ENCODE results near the gene FRAT2.

Gene FRAT2

GRCh38 chr10:97334370-97335175 is at the start of gene FRAT2:
Gene FRAT2 (minus strand): TSS chr10:97334729. CDS start chr10:97334572, 157 bp downstream.
- DNase-seq, result peak; percentile 54

- DNase-seq, result no peak
Observed at GRCh38 chr10:97384156-97384555, 49.6 kb upstream of the FRAT2 start.

- DNase-seq, result no peak
Observed at GRCh38 chr10:97383159-97383558, 48.6 kb upstream of the FRAT2 start.

GRCh38 chr10:97381626-97382025 is 47.1 kb upstream of the FRAT2 start:
- DNase-seq, result no peak

GRCh38 chr10:97380516-97380915 is 46.0 kb upstream of the FRAT2 start:
- no peak for DNase-seq

- no peak for DNase-seq
Observed at GRCh38 chr10:97378933-97379921, 44.7 kb upstream of the FRAT2 start.

GRCh38 chr10:97376413-97376812 is 41.9 kb upstream of the FRAT2 start:
- no peak for DNase-seq

- no peak for DNase-seq
Observed at GRCh38 chr10:97373456-97373855, 38.9 kb upstream of the FRAT2 start.

GRCh38 chr10:97372233-97372875 is 37.8 kb upstream of the FRAT2 start:
- DNase-seq, result no peak

GRCh38 chr10:97371696-97372095 is 37.2 kb upstream of the FRAT2 start:
- DNase-seq, result no peak

- DNase-seq, result no peak
Observed at GRCh38 chr10:97367126-97367649, 32.7 kb upstream of the FRAT2 start.

- no peak for DNase-seq
Observed at GRCh38 chr10:97366572-97366971, 32.0 kb upstream of the FRAT2 start.

GRCh38 chr10:97365761-97366351 is 31.3 kb upstream of the FRAT2 start:
- DNase-seq, result no peak

GRCh38 chr10:97363071-97363470 is 28.5 kb upstream of the FRAT2 start:
- no peak for DNase-seq

GRCh38 chr10:97362310-97363033 is 27.9 kb upstream of the FRAT2 start:
- DNase-seq, result no peak

GRCh38 chr10:97361537-97361901 is 27.0 kb upstream of the FRAT2 start:
- no peak for DNase-seq

- DNase-seq, result no peak
Observed at GRCh38 chr10:97360705-97361536, 26.4 kb upstream of the FRAT2 start.

- no peak for DNase-seq
Observed at GRCh38 chr10:97358781-97359180, 24.3 kb upstream of the FRAT2 start.

- no peak for DNase-seq
Observed at GRCh38 chr10:97358349-97358748, 23.8 kb upstream of the FRAT2 start.

- no peak for DNase-seq
Observed at GRCh38 chr10:97356918-97357317, 22.4 kb upstream of the FRAT2 start.

GRCh38 chr10:97356318-97356914 is 21.9 kb upstream of the FRAT2 start:
- DNase-seq, result no peak

All from NCI-H748 treated with DMSO at 0.1 percent for 48 hours (cell line).